ENCODE results near the gene PLCB1.

PLCB1 gene

GRCh38 chr20:8406391-8406790 is 274.3 kb downstream of the PLCB1 start:
- no peak for TF ChIP-seq CTCF (IDR thresholded peaks at IDR 0.05; ENCODE audit: low read depth, low read length)
- H3K4me3 ChIP-seq (ENCODE audit: low read depth, low read length): no peak overlapping the region

- TF ChIP-seq CTCF (IDR thresholded peaks at IDR 0.05; ENCODE audit: low read depth, low read length): no peak
- H3K4me3 ChIP-seq (ENCODE audit: low read depth, low read length): no peak overlapping the region
Measured at GRCh38 chr20:8408587-8409307, 276.7 kb downstream of the PLCB1 start.

DNA sequence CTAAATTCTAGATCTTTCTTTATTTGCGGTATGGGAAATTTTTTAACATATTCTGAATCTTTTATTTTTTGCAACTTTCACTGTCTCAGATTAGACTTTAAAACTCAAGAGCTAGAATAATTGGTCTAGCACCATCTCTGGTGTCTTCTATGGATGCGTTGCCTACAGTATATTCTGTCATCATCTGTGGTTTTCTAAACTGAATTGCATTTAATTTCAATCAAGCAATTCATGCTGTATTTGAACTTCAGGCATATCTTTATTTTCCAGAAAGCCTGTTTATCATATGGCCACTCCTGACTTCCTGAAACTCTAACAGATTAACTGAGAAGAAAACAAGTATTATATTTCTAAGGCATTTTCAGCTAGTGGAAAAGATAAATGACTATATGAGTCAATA is 281.6 kb downstream of the PLCB1 start:
- no peak for TF ChIP-seq CTCF (IDR thresholded peaks at IDR 0.05; ENCODE audit: low read depth, low read length)
- no peak overlapping the region for H3K4me3 ChIP-seq (ENCODE audit: low read depth, low read length)

- H3K4me3 ChIP-seq (ENCODE audit: low read depth, low read length): no peak overlapping the region
- TF ChIP-seq CTCF (IDR thresholded peaks at IDR 0.05; ENCODE audit: low read depth, low read length): no peak
Measured at GRCh38 chr20:8414586-8415274, 282.7 kb downstream of the PLCB1 start.

GRCh38 chr20:8421981-8422380 is 289.9 kb downstream of the PLCB1 start:
- no peak for TF ChIP-seq CTCF (IDR thresholded peaks at IDR 0.05; ENCODE audit: low read depth, low read length)
- H3K4me3 ChIP-seq (ENCODE audit: low read depth, low read length): no peak overlapping the region

DNA sequence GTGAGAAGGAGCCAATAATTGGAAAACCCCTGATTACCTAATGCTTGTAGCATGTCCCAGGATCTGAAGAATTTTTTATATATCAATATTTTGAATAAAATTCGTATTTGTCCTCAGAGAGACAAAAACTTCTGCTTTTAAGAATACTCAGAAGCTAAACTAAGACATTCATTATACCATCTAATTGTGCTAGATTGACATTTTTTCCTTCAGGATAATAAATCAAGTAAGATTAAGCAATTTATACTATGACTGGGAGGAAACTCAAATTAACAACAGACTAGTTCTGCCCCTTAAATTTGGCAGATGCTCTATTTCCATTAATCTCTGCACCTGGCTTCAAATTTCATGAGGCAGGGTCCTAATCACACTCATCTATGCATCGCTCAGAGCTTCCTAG is 291.4 kb downstream of the PLCB1 start:
- TF ChIP-seq CTCF (IDR thresholded peaks at IDR 0.05; ENCODE audit: low read depth, low read length): no peak
- H3K4me3 ChIP-seq (ENCODE audit: low read depth, low read length): no peak overlapping the region

DNA sequence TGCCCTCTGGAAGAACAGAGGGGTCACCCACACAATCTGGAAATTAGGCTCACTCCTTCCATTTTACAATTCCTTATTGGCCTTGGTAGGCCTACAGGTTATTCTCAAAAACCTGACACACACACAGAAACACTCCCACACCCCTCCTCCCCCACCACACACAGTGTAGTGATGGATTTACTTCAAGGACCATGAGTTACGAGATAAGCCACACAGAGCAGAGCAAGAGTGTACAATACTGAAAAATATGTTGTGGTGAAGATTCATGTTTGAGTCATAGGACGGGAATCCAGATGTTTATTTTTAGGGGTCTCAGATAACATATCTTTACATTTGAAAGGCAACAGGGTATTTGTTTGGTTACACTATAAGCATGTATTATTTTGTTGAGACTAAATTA is 291.9 kb downstream of the PLCB1 start:
- no peak for TF ChIP-seq CTCF (IDR thresholded peaks at IDR 0.05; ENCODE audit: low read depth, low read length)
- H3K4me3 ChIP-seq (ENCODE audit: low read depth, low read length): no peak overlapping the region
